Measurements from ENCODE around the gene TNF.

TNF gene

GRCh38 chr6:31532644-31533454 is 42.5 kb upstream of the TNF start:
- H3K9me3 ChIP-seq (ENCODE audit: severe bottlenecking) = no peaks in the 10 kb centered on the region

GRCh38 chr6:31533455-31533841 is 41.9 kb upstream of the TNF start:
- peaks cover 85% of the 10 kb centered on the region for H3K36me3 ChIP-seq (ENCODE audit: low read depth)

More at GRCh38 chr6:31532644-31533454, 42.5 kb upstream of the TNF start:
- Histone ChIP-seq H3K27me3 (ENCODE audit: insufficient read depth, poor library complexity, severe bottlenecking) (no peaks in the 10 kb centered on the region), H3K4me3 (ENCODE audit: severe bottlenecking) (no peak overlapping the region), H3K36me3 (ENCODE audit: low read depth) (peaks cover 79% of the 10 kb centered on the region), H3K4me1 (ENCODE audit: insufficient read depth, poor library complexity, severe bottlenecking) (no peaks in the 10 kb centered on the region), H3K27ac (ENCODE audit: poor library complexity, severe bottlenecking) (no peak overlapping the region)
- no peak for DNase-seq (ENCODE audit: low spot score)
- ATAC-seq (ENCODE audit: low read depth) = no peak
- no peak for TF ChIP-seq CTCF (IDR thresholded peaks at IDR 0.05; ENCODE audit: poor library complexity, severe bottlenecking)

GRCh38 chr6:31534011-31534410 is 41.4 kb upstream of the TNF start:
- H3K4me3 ChIP-seq (ENCODE audit: severe bottlenecking) = no peak overlapping the region
- H3K36me3 ChIP-seq (ENCODE audit: low read depth) = peaks cover 90% of the 10 kb centered on the region

More at GRCh38 chr6:31533455-31533841, 41.9 kb upstream of the TNF start:
- ATAC-seq (ENCODE audit: low read depth) (no peak), DNase-seq (ENCODE audit: low spot score) (no peak)
- Histone ChIP-seq H3K27ac (ENCODE audit: poor library complexity, severe bottlenecking) (no peak overlapping the region), H3K4me1 (ENCODE audit: insufficient read depth, poor library complexity, severe bottlenecking) (no peaks in the 10 kb centered on the region), H3K27me3 (ENCODE audit: insufficient read depth, poor library complexity, severe bottlenecking) (no peaks in the 10 kb centered on the region), H3K4me3 (ENCODE audit: severe bottlenecking) (no peak overlapping the region), H3K9me3 (ENCODE audit: severe bottlenecking) (no peaks in the 10 kb centered on the region)
- TF ChIP-seq CTCF (IDR thresholded peaks at IDR 0.05; ENCODE audit: poor library complexity, severe bottlenecking) = no peak

GRCh38 chr6:31534521-31535040 is 40.8 kb upstream of the TNF start:
- no peaks in the 10 kb centered on the region for H3K27me3 ChIP-seq (ENCODE audit: insufficient read depth, poor library complexity, severe bottlenecking)
- no peak overlapping the region for H3K4me3 ChIP-seq (ENCODE audit: severe bottlenecking)
- no peaks in the 10 kb centered on the region for H3K9me3 ChIP-seq (ENCODE audit: severe bottlenecking)
- no peak overlapping the region for H3K27ac ChIP-seq (ENCODE audit: poor library complexity, severe bottlenecking)
- DNase-seq (ENCODE audit: low spot score) (no peak), ATAC-seq (ENCODE audit: low read depth) (no peak)
- peaks cover 96% of the 10 kb centered on the region for H3K36me3 ChIP-seq (ENCODE audit: low read depth)
- peaks cover 5% of the 10 kb centered on the region for H3K4me1 ChIP-seq (ENCODE audit: insufficient read depth, poor library complexity, severe bottlenecking)
- no peak for TF ChIP-seq CTCF (IDR thresholded peaks at IDR 0.05; ENCODE audit: poor library complexity, severe bottlenecking)

More at GRCh38 chr6:31534011-31534410, 41.4 kb upstream of the TNF start:
- ATAC-seq (ENCODE audit: low read depth) = no peak
- no peak for DNase-seq (ENCODE audit: low spot score)
- no peaks in the 10 kb centered on the region for H3K9me3 ChIP-seq (ENCODE audit: severe bottlenecking)
- no peak for TF ChIP-seq CTCF (IDR thresholded peaks at IDR 0.05; ENCODE audit: poor library complexity, severe bottlenecking)
- H3K27me3 ChIP-seq (ENCODE audit: insufficient read depth, poor library complexity, severe bottlenecking) = no peaks in the 10 kb centered on the region
- no peaks in the 10 kb centered on the region for H3K4me1 ChIP-seq (ENCODE audit: insufficient read depth, poor library complexity, severe bottlenecking)
- H3K27ac ChIP-seq (ENCODE audit: poor library complexity, severe bottlenecking) = no peak overlapping the region
